HG03064 (cell line): ENCODE results near the gene ECE1.
"Not testable (repeated sequence)": the region's sequence is repeated elsewhere in the genome, so short reads cannot be mapped to it uniquely, and the experiment has no call there.

Source experiments
- ATAC-seq: cut with Tn5 transposase; IDR thresholded peaks from one replicate; pipeline ENCODE4 v1.9.1; 2021; ENCODE audit warnings: low read depth; ENCODE audit not compliant: unreplicated experiment

The ECE1 gene

DNA sequence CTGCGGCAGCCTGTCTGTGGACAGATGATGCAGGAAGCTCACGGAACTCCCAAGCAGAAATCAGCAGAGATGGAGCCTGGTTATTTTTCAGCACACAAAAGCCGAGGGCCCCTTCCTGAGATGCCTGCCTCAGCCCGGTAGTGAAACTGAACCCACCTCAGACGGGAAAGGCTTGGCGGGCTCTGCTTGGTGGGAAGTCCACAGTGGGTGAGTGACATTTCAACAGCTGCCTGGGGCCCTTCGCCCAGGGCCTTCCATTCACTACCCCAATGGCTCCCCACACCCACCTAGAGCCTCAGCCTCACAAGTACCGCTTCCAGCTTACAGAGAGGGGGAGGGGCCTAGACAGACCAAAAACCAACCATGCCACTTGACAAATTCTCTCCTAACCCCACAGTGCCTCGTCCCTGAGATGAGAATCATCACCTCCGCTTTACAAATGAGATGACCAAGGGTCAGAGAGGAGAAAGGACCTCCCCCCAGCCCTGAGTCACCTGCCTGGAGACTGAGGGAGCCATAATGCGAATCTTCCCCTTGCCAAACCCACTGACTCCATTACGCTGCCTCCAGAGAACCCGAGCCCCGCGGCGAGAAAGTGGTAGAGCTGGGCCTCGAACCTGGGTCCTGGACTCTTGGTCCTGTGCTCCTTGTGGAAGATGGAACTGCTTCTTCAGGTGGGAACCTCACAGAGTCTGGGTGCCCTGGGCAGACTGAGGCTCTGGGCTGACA is 3.4 kb upstream of the ECE1 start:
- ATAC-seq: no peak

DNA sequence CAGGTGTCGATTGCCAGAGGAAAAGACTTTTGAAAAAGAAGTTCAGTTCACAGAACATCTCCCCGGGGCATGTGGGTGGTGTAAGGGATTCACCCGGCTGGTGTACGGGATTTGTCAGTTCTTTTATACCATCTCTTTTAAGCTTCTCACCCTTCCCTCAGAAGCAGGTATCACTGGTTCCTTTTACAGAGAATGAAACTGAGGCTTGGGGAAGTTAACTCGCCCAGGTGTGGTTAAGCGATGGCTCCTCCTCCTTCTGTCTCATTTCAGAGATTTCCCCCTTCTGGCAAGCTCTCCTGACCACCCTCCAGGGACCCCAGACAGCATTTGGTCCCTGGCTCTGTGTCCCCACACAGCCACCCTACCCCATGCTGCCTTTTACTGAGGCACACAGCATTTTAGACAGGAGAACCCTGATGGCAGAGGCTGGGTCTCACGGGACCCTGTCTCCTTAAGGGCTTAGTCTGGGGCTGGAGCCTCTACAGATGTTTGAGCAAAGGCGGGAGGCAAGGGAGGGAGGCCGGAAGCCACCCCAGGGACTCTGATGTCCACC is 2.8 kb upstream of the ECE1 start:
- ATAC-seq: peak; percentile 26

DNA sequence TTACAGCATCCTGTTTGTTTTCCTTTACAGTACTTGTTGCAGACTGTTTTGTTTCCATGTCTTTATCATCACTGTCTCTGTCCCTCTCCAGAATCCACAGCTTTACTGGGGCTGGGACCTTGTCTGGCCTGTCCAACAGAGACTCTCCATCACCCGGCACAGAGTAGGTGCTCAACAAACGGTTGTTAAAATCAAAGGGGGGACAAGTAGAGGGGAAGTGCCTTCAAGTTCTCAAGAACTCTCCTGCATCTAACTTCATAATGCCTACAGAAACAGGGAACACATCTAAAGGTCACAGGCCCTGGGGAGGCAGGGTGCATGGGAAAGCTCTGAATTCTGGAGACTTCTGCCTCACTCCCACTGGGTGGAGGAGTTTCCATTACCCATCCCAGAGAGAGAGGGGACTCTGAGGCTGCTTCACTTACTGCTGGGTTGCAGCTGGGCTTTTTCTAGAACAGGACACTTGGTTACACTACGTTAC is 2.3 kb upstream of the ECE1 start:
- no peak for ATAC-seq

DNA sequence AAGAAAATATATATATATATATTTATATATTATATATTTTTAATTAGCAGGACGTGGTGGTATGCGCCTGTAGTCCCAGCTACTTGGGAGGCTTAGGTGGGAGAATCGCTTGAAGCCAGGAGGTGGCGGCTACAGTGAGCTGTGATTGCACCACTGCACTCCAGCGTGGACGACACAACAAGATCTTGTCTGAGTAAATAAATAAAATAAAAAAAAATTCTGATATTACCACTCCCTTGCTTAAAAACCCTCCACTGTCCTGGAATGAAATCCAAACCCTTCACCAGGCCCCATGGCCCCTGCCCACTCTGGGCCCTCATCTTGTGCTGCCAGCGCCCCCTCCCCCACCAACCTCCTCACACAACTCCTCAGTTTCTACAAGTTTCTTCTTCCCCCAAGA is 1.7 kb upstream of the ECE1 start:
- ATAC-seq: no peak

DNA sequence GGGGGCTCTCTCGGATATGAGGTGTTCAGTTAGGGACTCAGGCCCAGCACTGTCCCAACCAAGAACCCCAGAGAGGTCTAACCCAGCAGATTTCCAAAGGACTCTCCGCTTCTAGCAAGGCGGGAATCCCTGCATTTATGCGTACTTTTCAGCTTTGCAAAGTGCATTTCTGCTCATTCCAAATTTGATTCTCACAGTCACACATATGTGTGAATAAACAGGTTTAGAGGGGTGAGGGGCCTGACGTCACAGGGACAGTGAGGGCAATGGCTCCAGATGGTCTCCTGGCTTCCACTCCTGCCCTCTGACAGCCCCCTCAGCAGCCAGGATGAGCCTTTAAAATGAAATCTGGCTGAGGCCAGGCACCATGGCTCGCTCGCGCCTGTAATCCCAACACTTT is 921 bp upstream of the ECE1 start:
- no peak for ATAC-seq

DNA sequence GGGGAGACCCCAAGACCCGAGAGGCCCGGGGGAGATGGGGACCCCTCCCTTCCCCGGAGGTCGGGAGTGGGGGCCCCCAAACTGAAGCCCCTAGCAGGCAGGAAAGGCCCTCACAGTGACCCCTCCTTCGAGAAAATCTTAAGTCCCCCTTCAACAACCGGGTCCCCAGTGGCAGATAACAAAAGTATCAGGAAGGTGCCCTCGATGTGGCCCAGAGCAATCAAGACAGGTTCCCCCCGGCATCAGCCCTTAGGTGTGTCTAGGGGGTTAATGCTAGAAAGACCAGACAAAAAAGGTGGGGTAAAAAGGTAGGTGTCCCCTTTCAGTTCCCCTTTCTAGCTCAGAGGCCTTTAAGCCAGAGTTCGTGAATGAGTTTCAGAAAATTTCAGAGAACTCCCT is 282 bp upstream of the ECE1 start:
- ATAC-seq: no peak

DNA sequence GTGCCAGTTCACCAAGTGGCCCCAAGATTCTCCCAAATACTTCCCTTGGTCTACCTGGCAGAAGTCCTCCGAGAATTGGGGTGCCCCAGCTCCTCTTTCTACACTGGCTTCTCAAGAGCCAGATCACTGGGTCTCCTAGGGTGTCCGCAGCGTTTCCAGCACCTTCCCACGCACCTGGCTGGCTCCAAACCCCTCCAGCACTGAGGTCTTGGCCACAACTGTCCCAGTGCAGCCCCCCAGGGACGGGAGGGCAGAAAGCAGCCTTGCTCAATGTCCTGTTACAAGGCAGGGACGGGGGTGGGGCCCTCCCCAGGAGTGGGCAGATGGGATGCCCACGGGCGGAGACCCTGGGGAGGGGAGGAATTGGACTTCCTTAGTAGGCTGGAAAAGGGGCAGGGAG is 1.1 kb downstream of the ECE1 start:
- ATAC-seq: no peak

DNA sequence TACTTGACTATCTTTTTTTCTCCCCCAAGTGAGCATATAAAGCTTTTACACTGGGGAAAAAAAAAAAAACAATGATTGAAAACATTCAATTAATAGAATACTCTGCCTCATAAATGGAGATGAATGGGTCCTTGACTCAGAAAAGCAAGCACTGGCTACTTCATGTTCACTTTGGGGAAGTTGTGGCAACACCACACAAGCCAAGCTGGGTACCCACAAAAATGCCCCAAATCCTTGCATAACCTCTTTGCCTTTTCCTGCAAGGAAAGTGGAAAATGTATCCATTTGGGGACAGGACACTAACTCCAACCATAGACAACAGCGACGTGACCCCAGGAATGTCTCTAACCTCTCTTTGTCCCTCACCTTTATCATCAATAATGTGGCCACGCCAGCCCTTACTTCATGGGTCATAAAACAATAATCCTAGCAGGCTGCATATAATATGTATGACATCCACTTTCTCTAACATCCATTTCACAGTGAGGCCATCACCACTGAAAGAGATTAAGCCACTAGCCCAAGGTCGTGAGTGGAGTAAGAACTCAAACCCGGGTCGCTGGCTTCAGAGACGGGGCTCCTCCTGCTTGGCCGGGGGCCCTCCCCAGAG is 2.3 kb downstream of the ECE1 start:
- no peak for ATAC-seq

DNA sequence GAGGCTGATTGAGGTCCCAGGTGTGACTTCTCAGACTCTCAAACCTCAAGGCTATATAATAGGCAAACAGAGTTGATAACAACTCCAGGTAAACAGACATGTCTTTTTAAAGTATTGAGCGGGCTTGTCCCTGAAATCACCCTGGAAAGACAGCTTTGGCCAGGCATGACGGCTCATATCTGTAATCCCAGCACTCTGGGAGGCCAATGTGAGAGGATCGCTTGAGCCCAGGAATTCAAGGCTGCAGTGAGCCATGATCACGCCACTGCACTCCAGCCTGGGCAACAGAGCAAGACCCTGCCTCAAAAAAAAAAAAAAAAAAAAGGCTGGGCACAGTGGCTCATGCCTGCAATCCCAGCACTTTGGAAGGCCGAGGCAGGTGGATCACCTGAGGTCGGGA is 4.9 kb downstream of the ECE1 start:
- not testable (repeated sequence) for ATAC-seq

DNA sequence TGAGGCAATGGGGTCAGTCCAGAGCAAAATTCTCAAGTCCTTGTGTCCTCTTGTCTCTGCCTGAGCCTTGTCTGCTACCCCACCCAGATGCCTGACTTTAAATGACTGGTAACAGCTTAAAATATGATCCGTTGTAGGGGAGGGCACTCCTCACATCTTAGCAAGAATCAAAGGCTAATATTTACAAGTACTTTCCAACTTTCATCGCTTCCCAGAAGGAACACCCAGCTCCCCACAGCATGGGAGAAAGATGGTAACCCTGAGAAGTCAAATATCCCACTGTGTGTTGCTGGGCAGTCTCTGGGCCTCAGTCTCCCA is 5.2 kb downstream of the ECE1 start:
- no peak for ATAC-seq

DNA sequence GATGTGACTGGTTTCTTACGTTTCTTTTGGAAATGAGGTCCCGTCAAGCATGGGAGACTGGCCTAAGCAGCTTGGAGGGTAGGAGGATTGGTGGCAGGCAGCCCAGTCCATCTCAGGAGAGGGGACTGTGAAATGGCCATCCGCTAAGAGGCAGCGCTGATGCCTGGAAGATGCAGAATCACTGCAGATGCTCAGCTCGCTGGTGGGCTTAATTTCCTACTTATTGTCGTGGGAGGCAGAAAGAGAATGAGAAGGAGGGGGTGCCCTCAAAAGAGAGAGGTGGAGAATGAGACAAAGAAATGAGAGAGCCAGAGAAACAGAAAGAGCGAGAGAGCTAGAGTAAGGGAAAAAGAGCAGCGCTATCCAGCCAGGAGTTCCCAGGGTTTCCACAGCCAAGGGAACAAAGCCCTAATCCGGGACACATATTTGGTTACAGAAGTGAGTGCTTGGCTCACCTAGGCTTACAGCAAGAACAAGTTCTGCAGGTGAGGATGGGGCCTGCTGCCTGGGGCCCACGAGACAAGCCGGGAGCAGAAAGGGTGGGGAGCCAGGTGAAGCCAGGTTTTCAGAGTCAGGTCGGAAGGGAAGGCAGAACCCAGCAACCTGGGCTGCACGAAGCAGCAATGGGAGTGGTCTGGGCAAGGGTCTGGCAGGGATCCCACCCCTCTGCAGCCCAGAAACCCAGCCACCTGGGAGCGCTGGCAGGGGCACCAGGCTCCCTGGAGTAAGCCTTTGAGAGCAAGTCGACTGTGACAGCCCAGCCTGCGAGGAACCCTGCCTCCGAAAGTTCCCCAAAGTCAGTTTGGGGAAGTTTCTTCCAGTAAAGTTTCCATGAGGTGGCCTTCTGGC is 5.8 kb downstream of the ECE1 start:
- ATAC-seq: no peak

DNA sequence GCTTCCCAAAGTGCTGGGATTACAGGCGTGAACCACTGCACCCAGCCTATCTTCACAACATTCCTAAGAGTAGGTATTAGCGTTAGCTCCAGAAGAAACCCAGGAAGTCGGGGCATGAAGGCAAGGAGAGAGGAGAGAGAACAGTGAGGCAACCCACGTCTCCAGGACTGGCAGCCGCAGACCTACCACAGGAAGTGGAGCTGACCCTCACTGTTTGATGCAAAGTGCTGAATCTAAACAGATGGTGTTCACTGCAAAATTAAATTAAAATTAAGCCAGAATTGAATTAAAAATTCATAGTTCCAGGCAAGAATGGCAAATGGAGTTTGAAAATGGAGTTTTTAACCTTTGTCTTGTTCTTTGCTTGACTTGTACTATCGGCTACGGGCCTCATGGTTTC is 6.7 kb downstream of the ECE1 start:
- ATAC-seq: no peak

DNA sequence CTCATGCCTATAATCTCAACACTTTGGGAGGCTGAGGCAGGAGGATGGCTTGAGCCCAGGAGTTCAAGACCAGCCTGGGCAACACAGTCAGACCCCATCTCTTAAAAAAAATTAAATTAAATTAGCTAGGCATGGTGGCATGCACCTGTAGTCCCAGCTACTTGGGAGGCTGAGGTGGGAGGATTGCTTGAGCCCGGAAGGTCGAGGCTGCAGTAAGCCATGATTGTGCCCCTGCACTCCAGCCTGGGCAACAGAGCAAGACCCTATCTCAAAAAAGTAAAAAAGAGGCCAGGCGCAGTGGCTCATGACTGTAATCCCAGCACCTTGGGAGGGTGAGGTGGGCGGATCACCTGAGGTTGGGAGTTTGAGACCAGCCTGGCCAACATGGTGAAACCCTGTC is 8.2 kb downstream of the ECE1 start:
- ATAC-seq: not testable (repeated sequence)

DNA sequence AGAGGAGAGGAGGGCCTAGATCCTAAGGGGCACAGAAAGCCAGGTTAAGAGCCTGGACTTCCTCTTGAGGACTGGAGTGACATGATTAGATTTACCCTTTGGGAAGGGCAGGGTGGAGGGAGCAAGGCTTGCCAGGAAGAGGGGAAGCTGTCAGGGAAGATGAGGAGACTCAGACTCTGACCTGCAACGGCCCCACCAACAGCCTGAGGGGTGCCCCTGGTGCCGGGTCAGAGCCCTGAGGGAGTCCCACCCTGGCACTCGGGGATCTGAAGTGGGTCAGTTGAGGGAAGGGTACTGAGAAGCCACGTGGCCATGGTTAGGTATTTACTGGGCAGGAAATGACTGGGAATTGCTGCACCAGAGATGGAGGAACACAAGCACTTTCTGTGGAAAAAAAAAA is 9.8 kb downstream of the ECE1 start:
- no peak for ATAC-seq

DNA sequence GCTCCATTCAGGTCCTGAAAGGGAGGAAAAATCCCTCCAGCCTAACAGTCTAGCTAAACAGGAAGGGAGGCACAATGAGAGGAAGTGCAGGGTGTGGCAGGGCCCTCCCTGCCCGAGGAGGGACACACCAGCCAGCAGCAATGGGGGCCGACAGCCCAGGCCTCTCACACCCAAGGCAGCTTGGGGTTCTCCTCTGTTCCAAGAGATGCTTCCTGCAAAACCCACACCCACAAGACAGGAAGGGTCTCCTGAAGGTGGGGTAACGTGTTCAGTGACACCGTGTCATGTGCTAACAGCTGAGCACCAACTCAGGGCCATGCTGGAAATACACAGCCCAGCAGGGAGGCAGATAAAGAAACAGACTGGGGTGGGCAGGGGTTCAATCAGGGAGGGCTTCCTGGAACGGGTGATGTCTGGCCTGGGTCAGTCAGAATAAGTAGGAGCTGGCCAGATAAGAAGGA is 10.2 kb downstream of the ECE1 start:
- ATAC-seq: no peak

DNA sequence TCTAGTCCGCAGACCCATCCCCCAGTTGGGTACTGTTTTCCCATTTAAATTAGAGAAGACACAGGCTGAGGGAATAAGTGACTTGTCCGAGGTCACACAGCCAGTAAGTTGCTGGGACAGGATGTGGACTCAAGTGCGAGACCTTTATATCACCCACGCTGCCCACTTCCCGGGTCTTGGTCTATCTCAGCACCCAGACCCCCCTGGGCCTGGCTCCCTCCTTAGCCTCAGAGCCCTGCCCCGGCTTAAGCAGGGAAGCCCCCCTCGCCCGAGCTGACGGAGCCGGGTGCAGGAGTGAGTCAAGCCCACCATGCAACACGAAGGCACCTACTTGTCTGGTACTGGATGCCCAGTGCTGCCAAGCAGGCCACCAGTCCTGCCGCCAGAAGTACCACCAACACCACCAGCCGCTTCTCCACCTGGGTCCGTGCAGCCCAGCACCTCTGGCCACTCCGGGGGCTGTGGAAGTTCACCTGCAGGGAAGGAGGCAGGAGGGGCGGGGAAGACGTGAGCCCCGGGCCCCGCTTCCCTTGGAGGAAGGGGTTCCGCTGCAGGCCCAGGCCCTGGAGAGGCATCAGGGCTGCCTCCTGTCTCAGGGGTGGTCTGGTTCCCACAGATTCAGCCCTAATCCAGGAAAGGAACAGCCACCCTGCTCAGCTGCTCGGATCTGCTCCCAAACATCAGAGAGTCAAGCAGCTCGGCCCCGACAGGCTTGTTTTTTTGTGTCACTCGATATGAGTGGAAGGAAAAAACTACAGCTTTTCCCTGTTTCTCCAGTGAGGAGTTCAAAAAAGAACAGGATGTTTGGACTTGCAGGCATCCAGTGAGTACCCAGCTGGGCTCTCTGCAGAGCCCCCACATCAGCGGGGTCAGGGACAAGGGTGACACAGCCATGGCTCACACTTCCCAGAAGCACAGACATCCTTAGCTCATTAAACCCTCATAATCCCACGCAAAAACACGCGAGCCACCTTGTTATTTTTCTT is 11.1 kb downstream of the ECE1 start:
- no peak for ATAC-seq

DNA sequence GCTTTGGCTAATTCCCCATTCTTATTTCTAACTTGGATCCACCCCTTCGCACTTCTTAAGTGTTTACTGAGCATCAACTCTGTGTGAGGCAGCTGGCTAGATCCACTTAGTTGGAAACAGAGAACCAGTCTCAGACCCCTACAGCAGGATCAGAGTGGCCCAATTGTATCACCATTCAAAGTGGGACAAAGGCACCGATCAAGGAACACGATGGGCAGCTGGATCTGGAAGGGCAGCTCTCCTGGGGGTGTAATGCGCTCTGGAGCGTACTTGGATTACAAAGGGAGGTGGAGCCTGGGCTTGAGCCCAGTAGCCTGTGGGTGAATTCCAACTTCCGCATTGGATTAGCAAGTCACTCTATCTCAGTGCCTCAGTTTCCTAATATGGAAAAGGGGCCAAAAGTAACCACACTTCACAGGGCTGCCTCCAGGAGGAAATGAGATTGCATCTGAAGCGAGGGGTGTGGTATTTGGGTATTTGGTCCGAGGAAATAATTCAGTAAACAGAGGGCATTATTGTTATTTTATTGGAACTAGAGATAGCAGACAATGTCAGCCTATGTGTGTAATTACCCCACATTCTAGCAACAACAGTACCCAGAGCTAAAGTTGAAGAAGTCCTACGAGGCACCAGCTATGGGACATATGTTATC is 11.9 kb downstream of the ECE1 start:
- no peak for ATAC-seq

DNA sequence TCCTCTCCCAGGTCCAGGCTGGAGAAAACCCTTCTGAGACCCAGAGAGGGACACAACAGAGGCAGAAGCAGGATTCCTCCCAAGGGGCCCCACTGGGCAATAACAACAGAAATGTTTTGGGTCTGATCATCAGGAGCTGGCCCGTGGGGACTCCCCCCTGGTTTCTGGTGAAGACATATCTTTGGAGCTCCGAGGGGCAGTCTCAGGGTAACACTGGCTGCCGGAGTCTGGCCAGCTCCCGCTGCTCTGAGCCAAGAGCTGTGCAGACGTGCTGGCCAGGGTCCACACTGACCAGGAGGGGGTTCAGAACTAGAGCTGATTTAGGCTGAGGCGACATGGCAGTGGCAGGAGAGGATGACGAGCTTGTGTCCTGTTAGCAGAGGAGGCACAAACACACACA is 13.1 kb downstream of the ECE1 start:
- no peak for ATAC-seq

DNA sequence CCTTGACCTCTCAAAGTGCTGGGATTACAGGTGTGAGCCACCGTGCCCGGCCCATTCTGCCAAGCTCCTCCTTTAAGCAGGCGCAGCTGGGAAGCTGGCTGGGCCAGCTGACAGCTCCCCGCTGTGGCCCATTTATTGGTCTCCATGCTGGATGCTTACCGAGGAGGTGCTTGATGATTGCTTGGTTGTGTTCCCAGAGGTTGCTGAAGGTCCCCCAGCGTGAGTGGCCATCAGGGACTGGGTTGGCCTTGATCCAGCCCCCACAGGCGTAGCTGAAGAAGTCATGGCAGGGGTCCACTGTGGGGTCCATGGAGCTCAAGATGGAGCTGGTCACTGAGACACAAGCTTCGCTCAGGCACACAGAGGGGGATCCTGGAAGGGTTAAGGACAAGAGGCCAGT is 17.7 kb downstream of the ECE1 start:
- ATAC-seq: no peak

DNA sequence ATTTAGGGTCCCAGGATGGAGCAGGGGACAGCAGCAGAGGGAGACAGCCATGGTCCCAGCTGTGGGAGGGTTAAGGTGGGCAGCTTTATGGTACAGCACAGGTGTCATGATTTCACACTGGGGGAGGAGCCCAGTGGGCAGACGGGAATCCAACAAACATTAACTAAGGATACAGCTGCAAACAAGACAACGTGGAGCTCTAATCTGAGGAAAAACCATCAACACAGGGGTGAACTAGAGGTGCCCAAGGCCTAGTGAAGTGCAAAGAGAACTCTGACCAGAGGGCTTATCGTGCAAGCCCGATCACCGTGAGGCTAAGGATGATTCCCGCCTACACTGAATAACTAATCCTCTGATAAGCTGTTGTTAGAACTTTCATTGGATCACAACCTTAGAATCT is 18.7 kb downstream of the ECE1 start:
- ATAC-seq: no peak
